ENCODE data around the gene CTNNA1.
"Not testable (repeated sequence)": the region's sequence is repeated elsewhere in the genome, so short reads cannot be mapped to it uniquely, and the experiment has no call there.

The CTNNA1 gene

DNA sequence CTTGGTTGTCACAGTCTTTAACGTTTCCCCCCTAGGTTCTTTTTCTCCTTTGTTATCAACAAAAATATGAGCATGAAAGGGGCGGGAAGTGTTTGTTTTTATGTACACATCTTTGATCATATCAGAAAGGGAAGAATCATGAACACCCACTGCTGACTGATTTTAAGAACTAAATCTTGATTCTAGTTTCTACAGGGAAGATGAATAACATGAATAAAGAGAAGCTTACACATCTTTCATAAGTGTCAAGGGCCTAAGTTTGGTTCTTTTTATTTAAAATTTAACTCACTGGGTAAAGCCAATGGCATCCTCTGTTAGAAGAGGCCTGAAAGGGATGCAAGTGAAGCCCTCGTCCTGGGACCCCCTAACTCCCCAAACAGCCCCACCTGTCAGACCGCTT is 14.8 kb upstream of the CTNNA1 start:
- Mint-ChIP-seq H3K4me1 (peaks cover 26% of the 10 kb centered on the region), H3K4me3 (peak overlapping the region; percentile 37), H3K9me3 (no peaks in the 10 kb centered on the region), H3K36me3 (no peaks in the 10 kb centered on the region), H3K27ac (peak overlapping the region; percentile 27)
- DNase-seq (ENCODE audit: low spot score in 2 of 2) (no peak), ATAC-seq (peak; percentile 80)

GRCh38 chr5:138739938-138740337 is 13.3 kb upstream of the CTNNA1 start:
- ATAC-seq (no peak), DNase-seq (ENCODE audit: low spot score in 2 of 2) (no peak)
- Mint-ChIP-seq H3K27ac (no peak overlapping the region), H3K36me3 (no peaks in the 10 kb centered on the region), H3K9me3 (no peaks in the 10 kb centered on the region), H3K4me1 (peaks cover 26% of the 10 kb centered on the region), H3K4me3 (no peak overlapping the region)

- Mint-ChIP-seq H3K27ac (no peak overlapping the region), H3K36me3 (no peaks in the 10 kb centered on the region), H3K4me1 (peaks cover 16% of the 10 kb centered on the region), H3K4me3 (no peak overlapping the region), H3K9me3 (no peaks in the 10 kb centered on the region)
- DNase-seq (ENCODE audit: low spot score in 2 of 2) = no peak
- no peak for ATAC-seq
Observed at GRCh38 chr5:138743484-138743883, 9.7 kb upstream of the CTNNA1 start.

- no peaks in the 10 kb centered on the region for H3K9me3 Mint-ChIP-seq
- H3K4me3 Mint-ChIP-seq = no peak overlapping the region
- no peak overlapping the region for H3K27ac Mint-ChIP-seq
- H3K36me3 Mint-ChIP-seq = no peaks in the 10 kb centered on the region
- DNase-seq (ENCODE audit: low spot score in 2 of 2) (no peak), ATAC-seq (no peak)
- peaks cover 10% of the 10 kb centered on the region for H3K4me1 Mint-ChIP-seq
Observed at GRCh38 chr5:138745268-138745667, 8.0 kb upstream of the CTNNA1 start.

GRCh38 chr5:138748630-138749081 is 4.6 kb upstream of the CTNNA1 start:
- no peak for ATAC-seq
- Mint-ChIP-seq H3K27ac (no peak overlapping the region), H3K4me1 (peaks cover 11% of the 10 kb centered on the region), H3K4me3 (no peak overlapping the region), H3K36me3 (no peaks in the 10 kb centered on the region), H3K9me3 (no peaks in the 10 kb centered on the region)
- no peak for DNase-seq (ENCODE audit: low spot score in 2 of 2)

DNA sequence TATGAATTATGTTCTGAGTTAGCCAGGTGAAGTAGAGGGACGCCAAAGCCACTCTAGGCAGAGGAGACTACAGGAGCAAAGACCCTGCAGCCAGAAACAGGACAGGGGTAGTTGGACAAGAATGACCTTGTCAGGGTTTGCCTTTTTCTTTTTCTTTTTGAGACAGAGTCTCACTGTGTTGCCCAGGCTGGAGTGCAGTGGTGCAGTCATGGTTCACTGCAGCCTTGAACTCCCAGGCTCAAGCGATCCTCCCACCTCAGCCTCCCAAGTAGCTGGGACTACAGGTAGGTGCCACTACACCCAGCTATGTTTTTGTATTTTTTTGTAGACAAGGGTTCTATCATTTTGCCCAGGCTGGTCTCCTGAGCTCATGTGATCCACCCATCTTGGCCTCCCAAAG is 1.9 kb upstream of the CTNNA1 start:
- peaks cover 32% of the 10 kb centered on the region for H3K4me1 Mint-ChIP-seq
- not testable (repeated sequence) for ATAC-seq; H3K27ac Mint-ChIP-seq; H3K4me3 Mint-ChIP-seq; H3K9me3 Mint-ChIP-seq; DNase-seq (ENCODE audit: low spot score in 2 of 2); H3K36me3 Mint-ChIP-seq

DNA sequence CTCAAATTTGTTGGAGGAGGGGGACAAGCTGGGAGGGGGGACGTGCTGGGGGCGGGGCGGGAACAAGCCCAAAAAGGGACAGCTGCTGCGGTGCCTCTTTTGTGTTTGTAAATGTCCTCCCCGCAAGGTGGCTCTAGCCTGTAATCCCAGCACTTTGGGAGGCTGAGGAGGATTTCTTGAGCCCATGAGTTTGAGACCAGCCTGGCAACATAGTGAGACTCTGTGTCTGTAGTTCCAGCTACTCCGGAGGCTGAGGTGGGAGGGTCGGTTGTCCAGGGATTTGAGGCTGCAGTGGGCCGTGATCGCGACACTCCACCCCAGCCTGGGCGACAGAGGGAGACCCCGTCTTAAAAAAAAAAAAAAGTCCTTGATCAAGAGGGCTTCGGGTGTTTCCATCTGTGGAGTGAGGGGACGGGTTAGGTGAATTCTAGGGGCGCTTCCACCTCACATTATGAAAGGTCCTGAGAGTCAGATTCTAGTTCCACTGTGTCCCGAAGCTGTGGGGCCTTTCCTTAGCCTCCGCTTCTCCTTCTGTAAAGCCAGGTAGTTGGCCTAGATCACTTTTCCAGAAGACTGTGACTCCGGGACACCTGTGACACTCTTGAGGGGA is 779 bp upstream of the CTNNA1 start:
- peak overlapping the region; percentile 8 for H3K27ac Mint-ChIP-seq
- no peaks in the 10 kb centered on the region for H3K9me3 Mint-ChIP-seq
- DNase-seq (ENCODE audit: low spot score in 2 of 2) = no peak

GRCh38 chr5:138753794-138754698 is 821 bp downstream of the CTNNA1 start:
- H3K4me3 Mint-ChIP-seq = peak overlapping the region; percentile 77
- H3K27ac Mint-ChIP-seq = peak overlapping the region; percentile 78
- peaks cover 46% of the 10 kb centered on the region for H3K4me1 Mint-ChIP-seq
- H3K36me3 Mint-ChIP-seq = peaks cover 8% of the 10 kb centered on the region
- ATAC-seq (no peak), DNase-seq (ENCODE audit: low spot score in 2 of 2) (no peak)
- no peaks in the 10 kb centered on the region for H3K9me3 Mint-ChIP-seq

More for the DNA sequence above, 779 bp upstream of the CTNNA1 start:
- ATAC-seq = no peak
- Mint-ChIP-seq H3K4me1 (peaks cover 43% of the 10 kb centered on the region), H3K36me3 (no peaks in the 10 kb centered on the region), H3K4me3 (peak overlapping the region; percentile 77)

GRCh38 chr5:138754699-138755057 is 1.5 kb downstream of the CTNNA1 start:
- ATAC-seq (no peak), DNase-seq (ENCODE audit: low spot score in 2 of 2) (no peak)
- Mint-ChIP-seq H3K4me1 (peaks cover 46% of the 10 kb centered on the region), H3K9me3 (no peaks in the 10 kb centered on the region), H3K27ac (no peak overlapping the region), H3K36me3 (peaks cover 8% of the 10 kb centered on the region), H3K4me3 (peak overlapping the region; percentile 77)

DNA sequence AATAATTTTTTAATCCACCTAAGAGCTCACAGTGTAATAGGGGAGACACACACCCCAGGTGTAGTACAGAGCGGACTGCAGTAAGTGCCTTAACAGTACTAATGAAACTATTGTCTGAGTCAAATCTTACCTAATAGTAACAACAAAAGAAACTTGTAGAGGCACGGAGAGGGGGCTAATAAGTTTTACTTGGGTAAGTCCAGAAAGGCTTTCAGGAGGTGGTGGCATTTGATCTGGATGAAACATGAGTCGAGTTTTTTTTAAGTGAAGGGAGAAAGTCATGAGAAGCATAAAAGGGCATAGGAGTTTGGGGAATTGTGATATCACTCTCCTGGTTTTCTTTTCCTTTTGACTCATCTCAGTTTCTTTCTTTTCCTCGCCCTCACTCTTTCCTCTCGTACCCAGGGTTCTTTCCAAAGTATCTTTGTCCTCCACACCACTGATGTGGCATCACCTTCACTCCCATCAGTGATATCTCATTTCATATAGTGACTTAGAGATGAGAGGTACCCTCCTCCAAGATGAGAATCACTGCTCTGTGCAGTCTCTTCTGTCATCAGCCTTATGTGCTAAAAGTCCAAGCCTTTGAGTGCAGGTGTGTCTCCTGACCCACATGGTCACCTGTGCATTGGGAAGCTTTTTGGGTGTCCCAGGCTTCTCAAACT is 2.0 kb downstream of the CTNNA1 start:
- Mint-ChIP-seq H3K9me3 (no peaks in the 10 kb centered on the region), H3K36me3 (peaks cover 8% of the 10 kb centered on the region), H3K27ac (no peak overlapping the region), H3K4me3 (peak overlapping the region; percentile 77), H3K4me1 (peaks cover 46% of the 10 kb centered on the region)
- peak; percentile 62 for ATAC-seq
- DNase-seq (ENCODE audit: low spot score in 2 of 2) = no peak

GRCh38 chr5:138757061-138757776 is 4.0 kb downstream of the CTNNA1 start:
- H3K36me3 Mint-ChIP-seq = peaks cover 8% of the 10 kb centered on the region
- H3K9me3 Mint-ChIP-seq = no peaks in the 10 kb centered on the region
- no peak for ATAC-seq
- DNase-seq (ENCODE audit: low spot score in 2 of 2) = no peak
- no peak overlapping the region for H3K27ac Mint-ChIP-seq
- H3K4me1 Mint-ChIP-seq = peaks cover 58% of the 10 kb centered on the region
- no peak overlapping the region for H3K4me3 Mint-ChIP-seq

DNA sequence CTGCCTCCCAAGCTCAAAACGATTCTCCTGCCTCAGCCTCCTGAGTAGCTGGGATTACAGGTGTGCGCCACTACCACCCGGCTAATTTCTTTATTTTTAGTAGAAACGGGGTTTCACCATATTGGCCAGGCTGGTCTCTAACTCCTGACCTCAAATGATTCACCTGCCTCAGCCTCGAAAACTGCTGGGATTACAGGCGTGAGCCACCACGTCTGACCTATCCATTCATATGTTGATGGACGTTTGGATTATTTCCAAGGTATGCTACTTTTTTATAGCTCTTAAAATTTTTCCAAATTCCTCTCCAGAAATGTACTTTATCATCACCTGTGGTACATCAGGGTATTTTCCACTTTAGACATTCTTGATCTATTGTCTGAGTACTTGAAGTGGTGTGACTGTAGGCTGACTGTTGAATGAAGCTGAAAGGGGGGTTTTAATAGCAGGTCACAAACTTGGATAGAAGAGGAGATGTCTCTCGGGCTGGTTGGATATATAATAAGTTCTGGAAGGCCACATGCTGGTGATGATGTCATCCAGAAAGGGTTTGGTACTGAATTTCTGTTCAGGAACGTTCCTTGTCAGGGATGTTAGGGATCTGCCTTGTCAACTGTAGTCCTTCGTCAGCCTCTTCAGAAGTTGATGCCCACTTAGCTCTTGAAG is 7.4 kb downstream of the CTNNA1 start:
- peak overlapping the region; percentile 17 for H3K27ac Mint-ChIP-seq

GRCh38 chr5:138761115-138761514 is 7.9 kb downstream of the CTNNA1 start:
- ATAC-seq = peak; percentile 36
- not testable (repeated sequence) for H3K36me3 Mint-ChIP-seq; DNase-seq (ENCODE audit: low spot score in 2 of 2); H3K9me3 Mint-ChIP-seq
- Mint-ChIP-seq H3K4me1 (peaks cover 36% of the 10 kb centered on the region), H3K27ac (peak overlapping the region; percentile 17), H3K4me3 (peak overlapping the region; percentile 10)

More for the DNA sequence above, 7.4 kb downstream of the CTNNA1 start:
- peaks cover 34% of the 10 kb centered on the region for H3K4me1 Mint-ChIP-seq
- no peaks in the 10 kb centered on the region for H3K9me3 Mint-ChIP-seq
- ATAC-seq = no peak
- peak overlapping the region; percentile 10 for H3K4me3 Mint-ChIP-seq
- H3K36me3 Mint-ChIP-seq = peaks cover 8% of the 10 kb centered on the region
- DNase-seq (ENCODE audit: low spot score in 2 of 2) = no peak

- H3K36me3 Mint-ChIP-seq; H3K27ac Mint-ChIP-seq; DNase-seq (ENCODE audit: low spot score in 2 of 2); H3K4me3 Mint-ChIP-seq; H3K9me3 Mint-ChIP-seq; ATAC-seq: not testable (repeated sequence)
- peaks cover 33% of the 10 kb centered on the region for H3K4me1 Mint-ChIP-seq
Observed at GRCh38 chr5:138761670-138762069, 8.4 kb downstream of the CTNNA1 start.

Measured in stimulated activated effector memory CD8-positive, alpha-beta T cell treated with anti-CD3 and anti-CD28 coated beads, Interleukin-12 subunit alpha, Interleukin-12 subunit beta, amount 100 ng/mL, for 72 hours (primary cell).